HEK293 (cell line): ENCODE measurements around the gene TAS2R60.

ENCODE experiments used
- CTCF ChIA-PET: fragments of 350-600 bp; formaldehyde crosslinking; extraction: SDS; loops from one replicate; lab custom pipeline; 2021; ENCODE audit warnings: antibody characterized with exemption; lab: Yijun Ruan, JAX
- POLR2A ChIA-PET: fragments of 300-600 bp; formaldehyde crosslinking; extraction: SDS; loops from one replicate; lab custom pipeline; 2020; ENCODE audit warnings: antibody characterized with exemption, inconsistent platforms; lab: Yijun Ruan, JAX
- H3K27ac ChIP-seq: fragments of 200-500 bp; sonication (Bioruptor generic); 2 replicates; pipeline ENCODE4 v1.5.1; 2014; ENCODE audit warnings: low read depth, low read length, control low read depth, inconsistent platforms; ENCODE audit errors: extremely low read depth
- H3K36me3 ChIP-seq, 2 experiments: fragments of 200-500 bp in 1 of 2; sonication (Bioruptor generic) in 1 of 2; 1 replicate in 1 of 2; 2 replicates in 1 of 2; pipeline ENCODE4 v1.5.1; 2014 to 2017; ENCODE audit warnings: inconsistent platforms in 2 of 2, low read length in 2 of 2; ENCODE audit not compliant: control insufficient read depth in 2 of 2, insufficient read depth in 1 of 2
- H3K4me1 ChIP-seq: fragments of 200-500 bp; sonication (Bioruptor generic); 2 replicates; pipeline ENCODE4 v1.5.1; 2014; ENCODE audit warnings: mild to moderate bottlenecking, low read length, inconsistent platforms; ENCODE audit not compliant: control insufficient read depth, insufficient read depth
- H3K4me3 ChIP-seq: 2 replicates; pipeline ENCODE4 v1.5.1; 2011; ENCODE audit warnings: low read depth, mild to moderate bottlenecking, control low read depth, low read length, moderate library complexity
- H3K9me3 ChIP-seq: fragments of 200-500 bp; sonication (Bioruptor generic); 2 replicates; pipeline ENCODE4 v1.5.1; 2014; ENCODE audit warnings: low read depth, low read length, inconsistent platforms; ENCODE audit not compliant: control insufficient read depth, insufficient read depth
- HOXC10 ChIP-seq: sonication (generic); formaldehyde crosslinking; IDR thresholded peaks from 2 replicates; pipeline ENCODE4 v1.8.1; 2023; ENCODE audit warnings: mild to moderate bottlenecking, missing genetic modification reagents
- SCRT1 ChIP-seq: fragments of 450-650 bp; formaldehyde crosslinking; IDR thresholded peaks from 2 replicates; pipeline ENCODE4 v1.5.1; 2016; ENCODE audit warnings: missing biosample characterization, missing genetic modification characterization, borderline replicate concordance
- TCF7L2 ChIP-seq: IDR thresholded peaks from 2 replicates; pipeline ENCODE4 v1.6.1; 2011; ENCODE audit warnings: low read depth, mild to moderate bottlenecking, inconsistent platforms, low read length, moderate library complexity, borderline replicate concordance
- ZBTB20 ChIP-seq: fragments of 450-650 bp; formaldehyde crosslinking; IDR thresholded peaks from 2 replicates; pipeline ENCODE4 v1.5.1; 2016; ENCODE audit warnings: missing biosample characterization, missing genetic modification characterization
- ZNF132 ChIP-seq: fragments of 450-650 bp; formaldehyde crosslinking; IDR thresholded peaks from 2 replicates; pipeline ENCODE4 v1.5.1; 2017; ENCODE audit warnings: missing biosample characterization, missing genetic modification characterization, borderline replicate concordance
- ZNF140 ChIP-seq: fragments of 450-650 bp; formaldehyde crosslinking; IDR thresholded peaks from 2 replicates; pipeline ENCODE4 v1.5.1; 2016; ENCODE audit warnings: missing biosample characterization, missing genetic modification characterization
- ZNF221 ChIP-seq: fragments of 450-650 bp; formaldehyde crosslinking; IDR thresholded peaks from 2 replicates; pipeline ENCODE4 v1.5.1; 2017; ENCODE audit warnings: missing biosample characterization, missing genetic modification characterization, borderline replicate concordance
- ZNF24 ChIP-seq: fragments of 450-650 bp; formaldehyde crosslinking; IDR thresholded peaks from 2 replicates; pipeline ENCODE4 v1.5.1; 2016; ENCODE audit warnings: missing biosample characterization, missing genetic modification characterization
- ZNF324 ChIP-seq: fragments of 450-650 bp; formaldehyde crosslinking; IDR thresholded peaks from 2 replicates; pipeline ENCODE4 v1.5.1; 2016; ENCODE audit warnings: missing biosample characterization, missing genetic modification characterization
- ZNF335 ChIP-seq: fragments of 450-650 bp; formaldehyde crosslinking; conservative IDR thresholded peaks from 2 replicates; pipeline ENCODE4 v1.5.1; 2016; ENCODE audit warnings: missing biosample characterization, missing genetic modification characterization
- ZNF366 ChIP-seq: fragments of 450-650 bp; formaldehyde crosslinking; conservative IDR thresholded peaks from 2 replicates; pipeline ENCODE4 v1.5.1; 2016; ENCODE audit warnings: missing biosample characterization, missing genetic modification characterization
- ZNF394 ChIP-seq: fragments of 450-650 bp; formaldehyde crosslinking; IDR thresholded peaks from 2 replicates; pipeline ENCODE4 v1.5.1; 2016; ENCODE audit warnings: missing biosample characterization, missing genetic modification characterization, mild to moderate bottlenecking, moderate library complexity, borderline replicate concordance
- ZNF433 ChIP-seq: fragments of 450-650 bp; formaldehyde crosslinking; IDR thresholded peaks from 2 replicates; pipeline ENCODE4 v1.5.1; 2016; ENCODE audit warnings: missing biosample characterization, missing genetic modification characterization, low read depth
- ZNF473 ChIP-seq: fragments of 450-650 bp; formaldehyde crosslinking; IDR thresholded peaks from 2 replicates; pipeline ENCODE4 v1.5.1; 2017; ENCODE audit warnings: missing biosample characterization, missing genetic modification characterization
- ZNF544 ChIP-seq: fragments of 450-650 bp; formaldehyde crosslinking; IDR thresholded peaks from 2 replicates; pipeline ENCODE4 v1.5.0; 2017; ENCODE audit warnings: missing biosample characterization, missing genetic modification characterization
- ZNF561 ChIP-seq: fragments of 450-650 bp; IDR thresholded peaks from 2 replicates; pipeline ENCODE4 v1.5.1; 2018; ENCODE audit warnings: missing biosample characterization, missing genetic modification characterization, borderline replicate concordance
- ZNF624 ChIP-seq: fragments of 450-650 bp; formaldehyde crosslinking; IDR thresholded peaks from 2 replicates; pipeline ENCODE4 v1.5.1; 2017; ENCODE audit warnings: missing biosample characterization, missing genetic modification characterization
- ZNF629 ChIP-seq: fragments of 450-650 bp; formaldehyde crosslinking; IDR thresholded peaks from 2 replicates; pipeline ENCODE4 v1.5.1; 2017; ENCODE audit warnings: missing biosample characterization, missing genetic modification characterization
- ZNF747 ChIP-seq: fragments of 450-650 bp; formaldehyde crosslinking; IDR thresholded peaks from 2 replicates; pipeline ENCODE4 v1.5.1; 2016; ENCODE audit warnings: missing biosample characterization, missing genetic modification characterization
- TF ChIP-seq, protein P1 (sequence below): fragments of 450-650 bp; formaldehyde crosslinking; conservative IDR thresholded peaks from 2 replicates; pipeline ENCODE4 v1.5.1; 2016; ENCODE audit warnings: low read depth, missing biosample characterization, missing genetic modification characterization
- TF ChIP-seq, protein P2 (sequence below): fragments of 450-650 bp; formaldehyde crosslinking; IDR thresholded peaks from 2 replicates; pipeline ENCODE4 v1.5.1; 2016; ENCODE audit warnings: missing biosample characterization, missing genetic modification characterization
- TF ChIP-seq, protein P3 (sequence below): fragments of 450-650 bp; formaldehyde crosslinking; IDR thresholded peaks from 2 replicates; pipeline ENCODE4 v1.5.1; 2016; ENCODE audit warnings: missing biosample characterization, missing genetic modification characterization
- TF ChIP-seq, protein P4 (sequence below): fragments of 450-650 bp; formaldehyde crosslinking; optimal IDR thresholded peaks from 2 replicates; pipeline ENCODE3; 2016; ENCODE audit warnings: missing biosample characterization, mild to moderate bottlenecking, missing genetic modification characterization

TAS2R60 gene

DNA sequence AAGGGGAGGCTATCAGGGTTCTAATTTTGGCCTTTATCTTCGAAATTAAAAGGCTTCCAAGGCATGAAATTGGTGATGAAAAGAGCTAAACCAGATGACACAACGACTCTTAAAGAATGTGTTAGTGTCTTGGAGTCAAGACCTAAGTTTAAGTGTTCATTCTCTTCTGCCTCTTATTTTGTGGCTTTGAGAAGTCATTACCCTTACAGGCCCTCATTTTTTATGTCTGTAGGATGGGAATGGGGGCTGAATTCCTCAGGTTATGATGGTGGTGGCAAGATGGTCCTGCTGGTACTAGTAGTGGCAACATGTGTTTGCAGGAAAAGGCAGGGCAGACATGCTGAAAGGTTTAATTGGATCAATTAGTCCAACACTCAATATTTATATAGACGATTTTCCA is 15.4 kb downstream of the TAS2R60 start (continued):
- TF ChIP-seq, protein P1, sequence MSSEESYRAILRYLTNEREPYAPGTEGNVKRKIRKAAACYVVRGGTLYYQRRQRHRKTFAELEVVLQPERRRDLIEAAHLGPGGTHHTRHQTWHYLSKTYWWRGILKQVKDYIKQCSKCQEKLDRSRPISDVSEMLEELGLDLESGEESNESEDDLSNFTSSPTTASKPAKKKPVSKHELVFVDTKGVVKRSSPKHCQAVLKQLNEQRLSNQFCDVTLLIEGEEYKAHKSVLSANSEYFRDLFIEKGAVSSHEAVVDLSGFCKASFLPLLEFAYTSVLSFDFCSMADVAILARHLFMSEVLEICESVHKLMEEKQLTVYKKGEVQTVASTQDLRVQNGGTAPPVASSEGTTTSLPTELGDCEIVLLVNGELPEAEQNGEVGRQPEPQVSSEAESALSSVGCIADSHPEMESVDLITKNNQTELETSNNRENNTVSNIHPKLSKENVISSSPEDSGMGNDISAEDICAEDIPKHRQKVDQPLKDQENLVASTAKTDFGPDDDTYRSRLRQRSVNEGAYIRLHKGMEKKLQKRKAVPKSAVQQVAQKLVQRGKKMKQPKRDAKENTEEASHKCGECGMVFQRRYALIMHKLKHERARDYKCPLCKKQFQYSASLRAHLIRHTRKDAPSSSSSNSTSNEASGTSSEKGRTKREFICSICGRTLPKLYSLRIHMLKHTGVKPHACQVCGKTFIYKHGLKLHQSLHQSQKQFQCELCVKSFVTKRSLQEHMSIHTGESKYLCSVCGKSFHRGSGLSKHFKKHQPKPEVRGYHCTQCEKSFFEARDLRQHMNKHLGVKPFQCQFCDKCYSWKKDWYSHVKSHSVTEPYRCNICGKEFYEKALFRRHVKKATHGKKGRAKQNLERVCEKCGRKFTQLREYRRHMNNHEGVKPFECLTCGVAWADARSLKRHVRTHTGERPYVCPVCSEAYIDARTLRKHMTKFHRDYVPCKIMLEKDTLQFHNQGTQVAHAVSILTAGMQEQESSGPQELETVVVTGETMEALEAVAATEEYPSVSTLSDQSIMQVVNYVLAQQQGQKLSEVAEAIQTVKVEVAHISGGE (tag by site-specific recombination), result no peak
- TF ChIP-seq ZNF624 (tag by site-specific recombination) (no peak), HOXC10 (CRISPR knock-in tag) (no peak), ZNF221 (tag by site-specific recombination) (no peak), ZNF473 (tag by site-specific recombination) (no peak), TCF7L2 (no peak), SCRT1 (tag by site-specific recombination) (no peak), ZNF394 (tag by site-specific recombination) (no peak)
- TF ChIP-seq, protein P2, sequence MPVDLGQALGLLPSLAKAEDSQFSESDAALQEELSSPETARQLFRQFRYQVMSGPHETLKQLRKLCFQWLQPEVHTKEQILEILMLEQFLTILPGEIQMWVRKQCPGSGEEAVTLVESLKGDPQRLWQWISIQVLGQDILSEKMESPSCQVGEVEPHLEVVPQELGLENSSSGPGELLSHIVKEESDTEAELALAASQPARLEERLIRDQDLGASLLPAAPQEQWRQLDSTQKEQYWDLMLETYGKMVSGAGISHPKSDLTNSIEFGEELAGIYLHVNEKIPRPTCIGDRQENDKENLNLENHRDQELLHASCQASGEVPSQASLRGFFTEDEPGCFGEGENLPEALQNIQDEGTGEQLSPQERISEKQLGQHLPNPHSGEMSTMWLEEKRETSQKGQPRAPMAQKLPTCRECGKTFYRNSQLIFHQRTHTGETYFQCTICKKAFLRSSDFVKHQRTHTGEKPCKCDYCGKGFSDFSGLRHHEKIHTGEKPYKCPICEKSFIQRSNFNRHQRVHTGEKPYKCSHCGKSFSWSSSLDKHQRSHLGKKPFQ (tag by site-specific recombination), result no peak

DNA sequence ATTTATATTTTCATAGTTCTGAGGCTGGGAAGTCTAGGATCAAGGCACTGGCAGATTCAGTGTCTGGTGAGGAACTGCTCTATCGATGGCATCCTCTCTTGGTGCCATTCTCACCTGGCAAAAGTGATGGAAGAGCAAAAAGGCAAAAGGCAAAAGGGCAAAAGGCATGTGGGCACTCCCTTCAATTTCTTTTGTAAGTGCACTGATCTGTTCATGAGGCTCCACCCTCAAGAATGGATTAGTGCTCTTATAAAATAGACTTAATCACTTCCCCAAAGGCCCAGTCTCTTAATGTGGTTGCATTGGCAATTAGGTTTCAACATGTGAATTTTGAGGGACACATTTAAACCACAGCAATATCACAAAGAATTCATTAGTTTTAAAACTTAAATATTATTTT is 16.1 kb downstream of the TAS2R60 start:
- H3K27ac ChIP-seq, result no peak overlapping the region
- H3K36me3 ChIP-seq, result no peaks in the 10 kb centered on the region
- TF ChIP-seq ZBTB20 (no peak), ZNF335 (tag by site-specific recombination) (no peak), ZNF366 (tag by site-specific recombination) (no peak), ZNF24 (tag by site-specific recombination) (no peak), ZNF324 (tag by site-specific recombination) (no peak), SCRT1 (tag by site-specific recombination) (no peak), ZNF629 (no peak), ZNF140 (tag by site-specific recombination) (no peak), HOXC10 (CRISPR knock-in tag) (no peak)
- TF ChIP-seq, protein P3, sequence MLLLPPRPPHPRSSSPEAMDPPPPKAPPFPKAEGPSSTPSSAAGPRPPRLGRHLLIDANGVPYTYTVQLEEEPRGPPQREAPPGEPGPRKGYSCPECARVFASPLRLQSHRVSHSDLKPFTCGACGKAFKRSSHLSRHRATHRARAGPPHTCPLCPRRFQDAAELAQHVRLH (tag by site-specific recombination), result no peak
- no peaks in the 10 kb centered on the region for H3K9me3 ChIP-seq
- POLR2A ChIA-PET, result no interaction called here
- no peaks in the 10 kb centered on the region for H3K4me1 ChIP-seq
- CTCF ChIA-PET, result no interaction called here
- H3K4me3 ChIP-seq, result no peak overlapping the region

DNA sequence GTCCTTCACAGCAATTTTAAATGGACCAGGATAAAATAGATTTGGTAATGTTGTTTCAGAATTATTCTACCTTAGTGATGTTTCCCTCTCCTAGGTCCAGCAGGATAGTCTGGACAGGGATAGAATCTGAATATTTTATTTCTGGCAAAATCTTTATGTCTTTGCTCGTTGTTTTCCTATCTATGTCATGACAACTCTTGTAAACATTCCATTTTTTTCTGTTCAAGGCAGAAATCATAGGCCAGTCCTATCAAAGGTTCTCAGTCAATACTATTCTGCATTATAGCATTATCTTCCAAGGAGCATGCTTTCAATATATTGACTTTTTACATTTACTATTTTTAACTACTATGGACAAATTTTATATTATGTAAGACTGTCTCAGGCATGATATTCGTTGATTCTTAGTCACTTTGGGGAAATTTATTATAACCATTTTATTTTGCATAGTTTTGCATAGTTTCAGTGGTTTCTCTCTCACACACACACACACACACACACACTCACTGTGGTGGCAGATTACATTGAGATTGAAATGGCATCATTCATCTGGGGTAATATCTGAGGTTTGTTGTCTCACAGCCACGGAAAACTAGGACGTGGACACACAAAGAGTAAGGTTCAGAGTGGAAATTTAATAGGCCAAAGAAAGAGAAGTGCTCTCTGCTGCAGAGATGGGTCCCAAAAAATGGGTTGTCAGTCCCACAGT is 17.2 kb downstream of the TAS2R60 start:
- no peak overlapping the region for H3K27ac ChIP-seq
- ChIA-PET CTCF (no interaction called here), POLR2A (no interaction called here)
- H3K4me1 ChIP-seq, result no peaks in the 10 kb centered on the region
- no peaks in the 10 kb centered on the region for H3K9me3 ChIP-seq
- H3K36me3 ChIP-seq, result no peaks in the 10 kb centered on the region
- TF ChIP-seq ZNF747, result no peak
- TF ChIP-seq ZNF561 (tag by site-specific recombination), result no peak
- TF ChIP-seq ZNF544 (tag by site-specific recombination), result no peak
- TF ChIP-seq, protein P4, sequence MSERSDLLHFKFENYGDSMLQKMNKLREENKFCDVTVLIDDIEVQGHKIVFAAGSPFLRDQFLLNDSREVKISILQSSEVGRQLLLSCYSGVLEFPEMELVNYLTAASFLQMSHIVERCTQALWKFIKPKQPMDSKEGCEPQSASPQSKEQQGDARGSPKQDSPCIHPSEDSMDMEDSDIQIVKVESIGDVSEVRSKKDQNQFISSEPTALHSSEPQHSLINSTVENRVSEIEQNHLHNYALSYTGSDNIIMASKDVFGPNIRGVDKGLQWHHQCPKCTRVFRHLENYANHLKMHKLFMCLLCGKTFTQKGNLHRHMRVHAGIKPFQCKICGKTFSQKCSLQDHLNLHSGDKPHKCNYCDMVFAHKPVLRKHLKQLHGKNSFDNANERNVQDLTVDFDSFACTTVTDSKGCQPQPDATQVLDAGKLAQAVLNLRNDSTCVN, result no peak
- TF ChIP-seq ZNF433 (tag by site-specific recombination), result no peak
- TF ChIP-seq ZNF132 (tag by site-specific recombination), result no peak
- no peak for TF ChIP-seq ZNF624 (tag by site-specific recombination)
- TF ChIP-seq, protein P3 (tag by site-specific recombination), result no peak
- no peak overlapping the region for H3K4me3 ChIP-seq
